HFFc6 (cell line): ENCODE measurements around the gene TPM3. TPM values are rescaled to one million over a fixed set of nuclear protein-coding genes. Genes with fewer than 3 reads are reported as not detected.

Experiments used
- DNase-seq: peaks from one replicate; pipeline ENCODE4 v3.0.0-alpha.2; 2018
- H3K27ac Mint-ChIP-seq: 2 replicates; pipeline ENCODE4 v1.8.0; 2020; ENCODE audit warnings: mild to moderate bottlenecking, mixed read lengths
- H3K27me3 Mint-ChIP-seq: 2 replicates; pipeline ENCODE4 v1.8.0; 2021; ENCODE audit warnings: mild to moderate bottlenecking, moderate library complexity, mixed read lengths; ENCODE audit not compliant: insufficient read depth
- H3K36me3 Mint-ChIP-seq: 2 replicates; pipeline ENCODE4 v1.8.0; 2021; ENCODE audit warnings: low read depth, mixed read lengths
- H3K4me1 Mint-ChIP-seq: 2 replicates; pipeline ENCODE4 v1.8.0; 2020; ENCODE audit warnings: low read depth, mixed read lengths
- H3K4me3 Mint-ChIP-seq: 2 replicates; pipeline ENCODE4 v1.8.0; 2020; ENCODE audit warnings: mild to moderate bottlenecking, moderate library complexity, mixed read lengths
- H3K9me3 Mint-ChIP-seq: 2 replicates; pipeline ENCODE4 v1.8.0; 2020; ENCODE audit warnings: mild to moderate bottlenecking, mixed read lengths
- CTCF ChIP-seq: fragments of 200-600 bp; sonication (generic); IDR thresholded peaks from 2 replicates; pipeline ENCODE4 v1.5.0; 2021; ENCODE audit warnings: antibody characterized with exemption, mild to moderate bottlenecking
- long read RNA-seq: library from polyadenylated mRNA; unstranded; transcript quantifications from one replicate; pipeline ENCODE4 v2.0.0, GENCODE V29; 2019
- total RNA-seq, 6 experiments: library from RNA; stranded (reverse); fragmentation: NEBNext Ultra II Directional; extraction: Animal tissue kit (Norgen Biotek cat#: 25700); gene quantifications; 2 replicates in 1 of 6; 3 replicates in 5 of 6; pipeline ENCODE4 v1.2.3, GENCODE V29; 2021

Gene TPM3
- 100 to 1,000 TPM; 503 to 809 (median 701) TPM for total RNA-seq
- long read RNA-seq, transcript TPM3-212 (8 exons, 3,131 nt), result major isoform, 437 of 525 reads
- long read RNA-seq, partial matches to known transcripts, result 26 of 525 reads
- long read RNA-seq, other reads (novel, unspliced or antisense), result 57 of 525 reads

GRCh38 chr1:154191990-154192461 is at the start of gene TPM3:
TPM3 (minus strand) TSS chr1:154192100; CDS start chr1:154192018, 82 bp downstream.
- Mint-ChIP-seq H3K36me3 (no peaks in the 10 kb centered on the region), H3K27me3 (peaks cover 28% of the 10 kb centered on the region), H3K4me3 (no peak within 1 kb of the TSS), H3K27ac (no peak within 1 kb of the TSS), H3K4me1 (peaks cover 23% of the 10 kb centered on the region), H3K9me3 (no peaks in the 10 kb centered on the region)
- no peak for DNase-seq
- no peak for TF ChIP-seq CTCF

GRCh38 chr1:154240294-154240833 is 48.5 kb upstream of the TPM3 start:
- no peak for DNase-seq
- Mint-ChIP-seq H3K27me3 (no peaks in the 10 kb centered on the region; the same call in 1 of the 2 replicates), H3K4me3 (no peak overlapping the region), H3K27ac (no peak overlapping the region), H3K36me3 (peaks cover 66% of the 10 kb centered on the region), H3K9me3 (no peaks in the 10 kb centered on the region), H3K4me1 (peaks cover 9% of the 10 kb centered on the region; the same call in 1 of the 2 replicates)
- no peak for TF ChIP-seq CTCF

GRCh38 chr1:154239491-154239890 is 47.6 kb upstream of the TPM3 start:
- DNase-seq, result no peak
- no peak for TF ChIP-seq CTCF
- Mint-ChIP-seq H3K4me1 (peaks cover 9% of the 10 kb centered on the region; the same call in 1 of the 2 replicates), H3K36me3 (peaks cover 73% of the 10 kb centered on the region), H3K27me3 (no peaks in the 10 kb centered on the region), H3K27ac (peak overlapping the region; percentile 25; the same call in 1 of the 2 replicates), H3K4me3 (no peak overlapping the region), H3K9me3 (no peaks in the 10 kb centered on the region)

- TF ChIP-seq CTCF, result no peak
- no peak for DNase-seq
- Mint-ChIP-seq H3K27ac (no peak overlapping the region), H3K9me3 (no peaks in the 10 kb centered on the region), H3K36me3 (peaks cover 69% of the 10 kb centered on the region), H3K4me3 (no peak overlapping the region), H3K4me1 (peaks cover 9% of the 10 kb centered on the region; the same call in 1 of the 2 replicates), H3K27me3 (no peaks in the 10 kb centered on the region; the same call in 1 of the 2 replicates)
Observed at GRCh38 chr1:154237880-154238506, 46.1 kb upstream of the TPM3 start.

- no peak for DNase-seq
- Mint-ChIP-seq H3K4me1 (peaks cover 9% of the 10 kb centered on the region; the same call in 1 of the 2 replicates), H3K36me3 (peaks cover 63% of the 10 kb centered on the region), H3K4me3 (no peak overlapping the region), H3K27ac (no peak overlapping the region), H3K27me3 (no peaks in the 10 kb centered on the region; the same call in 1 of the 2 replicates), H3K9me3 (no peaks in the 10 kb centered on the region)
- no peak for TF ChIP-seq CTCF
Observed at GRCh38 chr1:154237435-154237834, 45.5 kb upstream of the TPM3 start.
